GM12891 (cell line): ENCODE data around the gene CNN3.

Source experiments
- PAX5 ChIP-seq: IDR thresholded peaks from 2 replicates; pipeline ENCODE4 v1.6.1; 2011; ENCODE audit warnings: low read length, moderate library complexity, mild to moderate bottlenecking; ENCODE audit not compliant: insufficient read depth, severe bottlenecking
- POLR2A ChIP-seq: IDR thresholded peaks from 2 replicates; pipeline ENCODE4 v1.6.1; 2011; ENCODE audit warnings: low read depth, low read length, control low read depth
- POLR2AphosphoS5 ChIP-seq: IDR thresholded peaks from 2 replicates; pipeline ENCODE4 v1.6.1; 2011; ENCODE audit warnings: low read depth, low read length, control low read depth
- POU2F2 ChIP-seq: IDR thresholded peaks from 2 replicates; pipeline ENCODE4 v1.6.1; 2011; ENCODE audit warnings: low read depth, mild to moderate bottlenecking, control low read depth, low read length, moderate library complexity
- SPI1 ChIP-seq: IDR thresholded peaks from 2 replicates; pipeline ENCODE4 v1.6.1; 2011; ENCODE audit warnings: low read depth, low read length, control low read depth
- TAF1 ChIP-seq: IDR thresholded peaks from 2 replicates; pipeline ENCODE4 v1.6.1; 2011; ENCODE audit warnings: low read depth, low read length, control low read depth

GRCh38 chr1:94936861-94937620 is 10.1 kb upstream of the CNN3 start:
- TF ChIP-seq POLR2A, result no peak
- TF ChIP-seq PAX5, result no peak
- no peak for TF ChIP-seq POLR2AphosphoS5
- TF ChIP-seq TAF1, result no peak
- TF ChIP-seq SPI1, result no peak
- TF ChIP-seq POU2F2, result no peak
